SK-N-SH treated with all-trans-retinoic acid at 6 μM for 48 hours (cell line): Measurements from ENCODE around the gene FAHD2A.

ENCODE experiments used
- ATAC-seq: fragments of 200-7000 bp; cut with Tn5 transposase; 3 replicates; pipeline ENCODE4 v1.9.1; 2020; ENCODE audit warnings: mild to moderate bottlenecking, moderate library complexity
- ARNTL ChIP-seq: fragments of 450-650 bp; formaldehyde crosslinking; IDR thresholded peaks from 2 replicates; pipeline ENCODE4 v1.5.0; 2020; ENCODE audit warnings: low read depth, mild to moderate bottlenecking, moderate library complexity, borderline replicate concordance
- BACH2 ChIP-seq: fragments of 250-450 bp; sonication (Bioruptor Pico); IDR thresholded peaks from 2 replicates; pipeline ENCODE4 v1.9.0; 2021; ENCODE audit warnings: mild to moderate bottlenecking, borderline replicate concordance
- CSDC2 ChIP-seq: fragments of 250-450 bp; sonication (Bioruptor Pico); IDR thresholded peaks from 2 replicates; pipeline ENCODE4 v1.5.0; 2020; ENCODE audit warnings: mild to moderate bottlenecking, moderate library complexity
- CSRNP3 ChIP-seq: fragments of 250-450 bp; sonication (Bioruptor Pico); IDR thresholded peaks from 2 replicates; pipeline ENCODE4 v1.5.1; 2021; ENCODE audit warnings: mild to moderate bottlenecking, moderate library complexity
- ESRRG ChIP-seq: fragments of 250-450 bp; sonication (Bioruptor Pico); IDR thresholded peaks from 2 replicates; pipeline ENCODE4 v1.6.1; 2021; ENCODE audit warnings: mild to moderate bottlenecking
- GLIS3 ChIP-seq: fragments of 250-450 bp; sonication (Bioruptor Pico); IDR thresholded peaks from 2 replicates; pipeline ENCODE4 v1.5.0; 2020; ENCODE audit warnings: mild to moderate bottlenecking, moderate library complexity
- ISL1 ChIP-seq: fragments of 250-450 bp; sonication (Bioruptor Pico); IDR thresholded peaks from 2 replicates; pipeline ENCODE4 v2.1.2; 2022; ENCODE audit warnings: mild to moderate bottlenecking, moderate library complexity
- OSR1 ChIP-seq: fragments of 250-450 bp; sonication (Bioruptor Pico); IDR thresholded peaks from 2 replicates; pipeline ENCODE4 v1.8.0; 2022; ENCODE audit warnings: moderate library complexity, mild to moderate bottlenecking, inconsistent platforms
- POU6F1 ChIP-seq: fragments of 250-450 bp; sonication (Bioruptor Pico); IDR thresholded peaks from 2 replicates; pipeline ENCODE4 v1.8.0; 2021; ENCODE audit warnings: low read depth, mild to moderate bottlenecking, moderate library complexity, borderline replicate concordance
- RARB ChIP-seq: fragments of 250-450 bp; sonication (Bioruptor Pico); IDR thresholded peaks from 2 replicates; pipeline ENCODE4 v1.8.0; 2021; ENCODE audit warnings: mild to moderate bottlenecking, moderate library complexity
- SNAI2 ChIP-seq: fragments of 250-450 bp; sonication (Bioruptor Pico); IDR thresholded peaks from 2 replicates; pipeline ENCODE4 v1.5.0; 2020; ENCODE audit warnings: mild to moderate bottlenecking, moderate library complexity
- TCF4 ChIP-seq: fragments of 250-450 bp; sonication (Bioruptor Pico); IDR thresholded peaks from 2 replicates; pipeline ENCODE4 v1.8.0; 2021; ENCODE audit warnings: mild to moderate bottlenecking, moderate library complexity, borderline replicate concordance
- TOX ChIP-seq: fragments of 250-450 bp; sonication (Bioruptor Pico); IDR thresholded peaks from 2 replicates; pipeline ENCODE4 v1.8.0; 2021; ENCODE audit warnings: mild to moderate bottlenecking, moderate library complexity, borderline replicate concordance
- TSHZ2 ChIP-seq: fragments of 250-450 bp; sonication (Bioruptor Pico); IDR thresholded peaks from 2 replicates; pipeline ENCODE4 v1.5.0; 2020; ENCODE audit warnings: mild to moderate bottlenecking, moderate library complexity
- ZC3H10 ChIP-seq: fragments of 250-450 bp; sonication (Bioruptor Pico); IDR thresholded peaks from 2 replicates; pipeline ENCODE4 v1.5.1; 2021; ENCODE audit warnings: mild to moderate bottlenecking, moderate library complexity
- ZFP3 ChIP-seq: fragments of 250-450 bp; sonication (Bioruptor Pico); IDR thresholded peaks from 2 replicates; pipeline ENCODE4 v1.5.0; 2020; ENCODE audit warnings: mild to moderate bottlenecking, moderate library complexity
- ZFP30 ChIP-seq: fragments of 450-650 bp; formaldehyde crosslinking; IDR thresholded peaks from 2 replicates; pipeline ENCODE4 v1.5.0; 2022; ENCODE audit warnings: mild to moderate bottlenecking, moderate library complexity
- ZNF565 ChIP-seq: fragments of 450-650 bp; formaldehyde crosslinking; conservative IDR thresholded peaks from 2 replicates; pipeline ENCODE4 v1.5.0; 2020; ENCODE audit warnings: low read depth, mild to moderate bottlenecking, moderate library complexity
- ZNF8 ChIP-seq: fragments of 450-650 bp; formaldehyde crosslinking; IDR thresholded peaks from 2 replicates; pipeline ENCODE4 v1.5.0; 2020; ENCODE audit warnings: mild to moderate bottlenecking, moderate library complexity
- TF ChIP-seq, protein P1 (sequence below): fragments of 250-450 bp; sonication (Bioruptor Pico); IDR thresholded peaks from 2 replicates; pipeline ENCODE4 v1.8.0; 2020; ENCODE audit warnings: mild to moderate bottlenecking, moderate library complexity, borderline replicate concordance

Gene FAHD2A

DNA sequence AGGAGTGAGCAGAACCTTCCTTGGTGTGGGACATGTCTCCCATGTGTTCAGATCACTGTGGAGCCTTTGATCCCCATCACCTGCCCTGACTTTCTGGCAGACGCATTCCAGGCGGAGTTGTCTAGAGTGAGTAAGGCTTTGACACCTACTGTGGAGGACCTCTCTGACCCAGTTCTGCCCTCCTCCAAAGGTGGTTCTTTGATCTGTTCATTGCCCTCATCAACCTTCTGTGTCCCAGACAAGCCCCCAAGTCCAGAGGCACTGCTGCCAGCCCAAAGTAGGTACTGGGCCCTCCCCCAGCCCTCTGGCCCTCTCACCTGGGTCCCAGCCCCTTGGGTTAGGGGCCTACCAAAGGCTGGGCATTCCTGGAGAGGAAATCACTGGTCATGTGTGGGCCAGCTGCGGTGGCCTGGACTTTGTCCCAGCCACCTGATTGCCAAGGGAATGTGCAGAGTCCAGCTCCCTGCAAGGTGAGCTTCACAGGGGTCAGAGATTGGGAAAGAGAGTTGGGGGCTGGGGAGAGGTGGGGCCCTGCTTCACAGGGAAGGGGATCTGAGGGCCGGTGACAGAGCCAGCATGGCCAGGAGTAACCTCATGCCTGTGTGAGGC, 12.1 kb upstream of the FAHD2A start:
- TF ChIP-seq GLIS3 (no peak), ZFP3 (CRISPR knock-in tag) (no peak), ZNF8 (CRISPR knock-in tag) (no peak), ZFP30 (no peak), TCF4 (no peak), ISL1 (CRISPR knock-in tag) (no peak), RARB (no peak), OSR1 (CRISPR knock-in tag) (no peak), CSRNP3 (CRISPR knock-in tag) (no peak), SNAI2 (CRISPR knock-in tag) (no peak), TOX (CRISPR knock-in tag) (no peak), ZNF565 (no peak), CSDC2 (CRISPR knock-in tag) (no peak), ESRRG (CRISPR knock-in tag) (no peak), POU6F1 (CRISPR knock-in tag) (no peak), TSHZ2 (no peak), ARNTL (CRISPR knock-in tag) (no peak), ZC3H10 (CRISPR knock-in tag) (no peak)
- no peak for ATAC-seq

DNA sequence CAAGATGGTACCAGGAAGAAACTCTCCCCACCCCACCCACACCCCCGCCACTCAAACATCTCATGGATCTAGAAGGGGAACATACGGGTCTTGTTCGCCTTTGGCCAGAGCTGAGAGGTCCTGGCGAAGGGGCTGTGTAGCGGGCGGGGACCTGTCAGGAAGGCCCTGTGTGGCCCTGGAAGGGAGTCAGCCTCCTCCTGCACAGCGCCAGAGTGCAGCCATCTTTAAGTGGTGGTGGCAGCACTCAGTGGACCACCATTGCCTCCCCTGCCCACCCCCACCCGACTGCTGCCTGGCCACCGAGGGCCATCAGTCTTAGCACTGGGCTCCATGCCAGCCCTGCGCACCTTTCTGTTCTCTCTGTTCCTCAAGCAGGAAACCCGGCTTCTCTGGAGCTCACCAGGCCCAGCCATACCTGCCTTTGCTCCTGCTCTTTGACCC, 11.6 kb upstream of the FAHD2A start:
- ATAC-seq: no peak
- TF ChIP-seq BACH2 (CRISPR knock-in tag) (no peak), ZNF8 (CRISPR knock-in tag) (no peak), ZC3H10 (CRISPR knock-in tag) (no peak), CSRNP3 (CRISPR knock-in tag) (no peak), TSHZ2 (no peak), ZNF565 (no peak), RARB (no peak), POU6F1 (CRISPR knock-in tag) (no peak), CSDC2 (CRISPR knock-in tag) (no peak), GLIS3 (no peak), ARNTL (CRISPR knock-in tag) (no peak), OSR1 (CRISPR knock-in tag) (no peak)
- TF ChIP-seq, protein P1, sequence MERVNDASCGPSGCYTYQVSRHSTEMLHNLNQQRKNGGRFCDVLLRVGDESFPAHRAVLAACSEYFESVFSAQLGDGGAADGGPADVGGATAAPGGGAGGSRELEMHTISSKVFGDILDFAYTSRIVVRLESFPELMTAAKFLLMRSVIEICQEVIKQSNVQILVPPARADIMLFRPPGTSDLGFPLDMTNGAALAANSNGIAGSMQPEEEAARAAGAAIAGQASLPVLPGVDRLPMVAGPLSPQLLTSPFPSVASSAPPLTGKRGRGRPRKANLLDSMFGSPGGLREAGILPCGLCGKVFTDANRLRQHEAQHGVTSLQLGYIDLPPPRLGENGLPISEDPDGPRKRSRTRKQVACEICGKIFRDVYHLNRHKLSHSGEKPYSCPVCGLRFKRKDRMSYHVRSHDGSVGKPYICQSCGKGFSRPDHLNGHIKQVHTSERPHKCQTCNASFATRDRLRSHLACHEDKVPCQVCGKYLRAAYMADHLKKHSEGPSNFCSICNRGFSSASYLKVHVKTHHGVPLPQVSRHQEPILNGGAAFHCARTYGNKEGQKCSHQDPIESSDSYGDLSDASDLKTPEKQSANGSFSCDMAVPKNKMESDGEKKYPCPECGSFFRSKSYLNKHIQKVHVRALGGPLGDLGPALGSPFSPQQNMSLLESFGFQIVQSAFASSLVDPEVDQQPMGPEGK: no peak
